Fibroblast of pulmonary artery (primary cell): ENCODE results near the gene CEBPA.

Experiments used
- DNase-seq: peaks from one replicate; pipeline ENCODE4 v3.0.0-alpha.2; 2010; ENCODE audit warnings: low read depth
- H3K4me3 ChIP-seq: replicated peaks from 2 replicates; pipeline ENCODE4 v1.5.1; 2011; ENCODE audit warnings: low read depth, mild to moderate bottlenecking, control low read depth, low read length, moderate library complexity
- TF ChIP-seq, protein P1 (sequence below): IDR thresholded peaks from 2 replicates; pipeline ENCODE4 v1.5.1; 2011; ENCODE audit warnings: mild to moderate bottlenecking, control low read depth, low read length, inconsistent platforms; ENCODE audit errors: missing control alignments

CEBPA gene

DNA sequence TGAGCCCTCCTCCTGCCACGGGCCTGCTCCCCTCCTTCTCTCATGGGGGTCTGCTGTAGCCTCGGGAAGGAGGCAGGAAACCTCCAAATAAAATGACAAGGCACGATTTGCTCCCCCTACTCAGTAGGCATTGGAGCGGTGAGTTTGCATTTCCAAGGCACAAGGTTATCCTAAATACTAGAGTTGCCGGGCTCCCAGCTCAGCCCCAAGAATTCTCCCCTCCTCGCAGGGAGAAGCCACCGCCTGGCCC is 1.5 kb downstream of the CEBPA start:
- no peak for DNase-seq
- H3K4me3 ChIP-seq: no peak overlapping the region
- TF ChIP-seq, protein P1, sequence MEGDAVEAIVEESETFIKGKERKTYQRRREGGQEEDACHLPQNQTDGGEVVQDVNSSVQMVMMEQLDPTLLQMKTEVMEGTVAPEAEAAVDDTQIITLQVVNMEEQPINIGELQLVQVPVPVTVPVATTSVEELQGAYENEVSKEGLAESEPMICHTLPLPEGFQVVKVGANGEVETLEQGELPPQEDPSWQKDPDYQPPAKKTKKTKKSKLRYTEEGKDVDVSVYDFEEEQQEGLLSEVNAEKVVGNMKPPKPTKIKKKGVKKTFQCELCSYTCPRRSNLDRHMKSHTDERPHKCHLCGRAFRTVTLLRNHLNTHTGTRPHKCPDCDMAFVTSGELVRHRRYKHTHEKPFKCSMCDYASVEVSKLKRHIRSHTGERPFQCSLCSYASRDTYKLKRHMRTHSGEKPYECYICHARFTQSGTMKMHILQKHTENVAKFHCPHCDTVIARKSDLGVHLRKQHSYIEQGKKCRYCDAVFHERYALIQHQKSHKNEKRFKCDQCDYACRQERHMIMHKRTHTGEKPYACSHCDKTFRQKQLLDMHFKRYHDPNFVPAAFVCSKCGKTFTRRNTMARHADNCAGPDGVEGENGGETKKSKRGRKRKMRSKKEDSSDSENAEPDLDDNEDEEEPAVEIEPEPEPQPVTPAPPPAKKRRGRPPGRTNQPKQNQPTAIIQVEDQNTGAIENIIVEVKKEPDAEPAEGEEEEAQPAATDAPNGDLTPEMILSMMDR: no peak

GRCh38 chr19:33300009-33300893 is 2.1 kb downstream of the CEBPA start:
- no peak overlapping the region for H3K4me3 ChIP-seq
- TF ChIP-seq, protein P1: no peak
- no peak for DNase-seq

GRCh38 chr19:33299051-33299688 is 3.2 kb downstream of the CEBPA start:
- TF ChIP-seq, protein P1: no peak
- DNase-seq: no peak

DNA sequence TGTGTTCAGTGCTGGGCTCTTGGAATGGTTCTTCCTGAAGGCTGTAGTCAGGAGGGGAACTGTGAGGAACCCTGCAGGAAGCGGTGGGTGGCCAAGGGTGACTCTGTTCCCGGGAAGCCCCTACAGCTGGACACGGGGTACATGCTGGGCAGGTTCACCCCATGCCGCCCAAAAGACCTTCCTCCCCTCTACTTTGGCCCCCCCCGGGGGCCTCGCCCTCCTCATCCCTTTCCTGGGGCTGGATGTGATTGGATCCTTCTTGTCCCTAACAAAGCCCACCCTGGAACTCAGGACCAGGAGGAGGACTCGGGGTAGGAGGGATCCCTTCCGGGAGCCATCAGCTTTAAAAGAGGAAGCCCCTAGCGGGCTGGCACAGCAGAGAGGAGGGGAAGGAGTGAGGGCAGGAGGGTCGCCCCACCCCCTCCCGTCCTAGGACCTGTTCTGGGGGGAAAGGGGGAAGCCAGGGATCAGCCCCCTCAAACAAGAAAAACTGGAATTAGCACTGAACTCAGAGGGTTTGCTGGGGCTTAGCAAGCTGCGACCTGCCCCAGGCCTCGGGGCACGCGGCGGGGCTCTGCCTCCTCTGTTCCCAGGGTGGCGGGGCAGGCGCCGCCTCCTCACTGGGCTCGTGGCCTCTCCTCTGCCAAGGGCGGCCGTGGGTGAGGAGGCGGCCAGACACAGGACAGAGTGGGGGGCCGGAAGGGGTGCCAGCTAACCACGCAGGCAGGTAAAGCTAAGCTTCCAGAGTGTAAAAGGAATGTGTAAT is 4.0 kb downstream of the CEBPA start:
- TF ChIP-seq, protein P1: no peak
- DNase-seq: no peak
- H3K4me3 ChIP-seq: no peak overlapping the region

More at GRCh38 chr19:33299051-33299688, 3.2 kb downstream of the CEBPA start:
- no peak overlapping the region for H3K4me3 ChIP-seq

DNA sequence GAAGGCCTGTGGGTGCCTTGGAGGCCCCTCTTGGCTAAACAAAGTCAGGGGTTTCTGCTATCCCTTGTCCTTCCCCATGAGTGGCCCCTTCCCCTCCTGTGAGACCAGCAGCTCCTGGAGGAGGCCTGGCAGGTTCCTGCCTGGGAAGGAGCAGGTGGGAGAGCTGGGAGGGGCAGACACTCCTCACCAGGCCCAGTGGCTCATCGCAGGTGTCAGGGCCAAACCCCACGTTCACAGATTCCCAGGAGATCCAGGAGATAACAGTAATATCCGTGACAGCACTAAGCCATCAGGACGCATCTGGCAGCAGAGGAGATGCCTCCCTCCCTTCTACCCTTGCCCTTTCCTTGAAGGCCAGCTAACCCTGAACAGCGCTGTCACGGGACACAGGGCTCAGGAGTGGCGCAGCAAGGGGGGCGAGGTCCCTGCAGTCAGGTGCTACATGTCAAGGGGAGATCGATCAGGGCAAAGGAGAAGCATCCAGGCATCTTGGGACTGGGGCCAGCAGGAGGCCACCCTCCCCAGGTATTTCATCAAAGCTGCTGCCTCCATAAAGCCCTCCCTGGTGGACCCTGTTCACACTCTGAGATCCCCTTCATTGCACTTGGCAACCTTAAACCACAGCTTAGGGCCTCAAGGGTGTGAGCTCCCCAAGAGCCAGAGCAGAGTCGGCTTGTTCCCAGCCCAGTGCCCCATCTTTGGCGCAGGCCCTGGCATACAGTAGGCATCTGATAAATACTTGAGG is 4.8 kb downstream of the CEBPA start:
- TF ChIP-seq, protein P1: no peak
- H3K4me3 ChIP-seq: no peak overlapping the region
- DNase-seq: no peak

- DNase-seq: no peak
- TF ChIP-seq, protein P1: no peak
- H3K4me3 ChIP-seq: no peak overlapping the region
Observed at GRCh38 chr19:33296488-33296971, 5.8 kb downstream of the CEBPA start.
